HG02981 (cell line): ENCODE measurements around the gene IL11RA.
A peak's percentile ranks its signal among the peaks of the same experiment; 100 is the strongest.

Source experiments
- ATAC-seq: cut with Tn5 transposase; IDR thresholded peaks from one replicate; pipeline ENCODE4 v1.9.1; 2021; ENCODE audit warnings: mild to moderate bottlenecking, moderate library complexity; ENCODE audit not compliant: unreplicated experiment

The IL11RA gene

DNA sequence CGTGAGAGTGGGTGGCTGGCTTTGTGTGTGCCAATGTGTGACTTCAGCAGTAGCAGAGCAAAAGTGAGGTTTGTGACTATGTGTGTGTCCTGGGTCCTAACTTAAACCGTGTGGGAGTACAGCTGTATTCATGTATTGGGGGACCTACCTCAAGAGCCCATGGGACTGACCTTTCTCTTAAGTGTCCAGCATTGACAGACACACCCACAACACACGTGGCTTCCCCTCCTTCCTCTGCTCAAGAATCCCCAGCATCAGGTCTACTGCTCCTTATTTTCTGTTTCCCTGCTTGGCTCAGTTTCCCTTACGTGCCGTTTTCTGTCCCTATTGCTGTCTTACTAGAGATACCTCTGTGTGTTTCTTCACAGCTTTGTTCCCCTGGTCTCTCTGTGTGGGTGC lies 616 bp downstream of the IL11RA start:
- no peak for ATAC-seq

DNA sequence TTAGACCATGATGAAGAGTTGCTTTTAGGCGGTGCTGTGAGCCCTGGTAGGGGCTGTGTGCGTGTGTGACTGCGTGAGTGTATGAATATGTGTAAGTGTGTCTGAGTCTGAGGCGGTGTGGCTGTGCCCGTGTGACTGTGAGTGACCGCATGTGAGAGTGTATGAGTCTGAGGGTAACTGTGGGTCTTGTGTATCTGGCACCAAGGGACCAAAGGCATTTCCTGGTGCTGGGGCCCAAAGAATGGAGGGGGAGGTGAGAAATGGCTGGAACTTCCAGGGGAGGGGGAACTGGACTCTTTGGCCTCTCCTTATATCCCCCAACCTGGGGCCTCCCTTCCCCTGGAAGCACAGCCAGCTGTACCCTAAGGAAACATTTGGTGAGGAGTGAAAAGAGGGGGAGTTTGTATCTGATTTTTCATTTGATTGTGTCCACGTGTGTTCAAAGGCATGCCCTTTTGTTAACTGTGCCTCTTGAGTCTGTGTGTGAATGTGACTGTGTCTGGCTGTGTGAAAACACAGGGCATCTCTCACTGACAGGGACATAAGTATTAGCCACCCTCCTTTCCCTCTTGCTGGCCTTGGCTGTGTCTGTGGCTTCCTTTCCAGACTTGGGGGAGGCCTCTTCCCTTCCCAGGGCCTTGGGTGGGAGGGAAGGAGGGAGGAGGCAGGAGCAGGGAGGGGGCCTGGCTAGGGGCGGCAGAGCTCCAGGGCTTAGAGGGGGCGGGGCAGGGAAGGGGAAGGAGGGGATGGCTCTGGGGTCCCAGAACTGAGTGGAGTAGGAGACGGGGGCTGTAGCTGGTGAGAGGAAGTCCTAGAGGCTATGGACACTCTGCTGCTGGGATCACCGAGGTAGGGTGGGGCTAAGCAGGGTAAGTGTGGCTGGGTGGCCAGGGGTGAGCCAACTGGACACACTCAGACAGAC lies 1.4 kb downstream of the IL11RA start:
- ATAC-seq: no peak

DNA sequence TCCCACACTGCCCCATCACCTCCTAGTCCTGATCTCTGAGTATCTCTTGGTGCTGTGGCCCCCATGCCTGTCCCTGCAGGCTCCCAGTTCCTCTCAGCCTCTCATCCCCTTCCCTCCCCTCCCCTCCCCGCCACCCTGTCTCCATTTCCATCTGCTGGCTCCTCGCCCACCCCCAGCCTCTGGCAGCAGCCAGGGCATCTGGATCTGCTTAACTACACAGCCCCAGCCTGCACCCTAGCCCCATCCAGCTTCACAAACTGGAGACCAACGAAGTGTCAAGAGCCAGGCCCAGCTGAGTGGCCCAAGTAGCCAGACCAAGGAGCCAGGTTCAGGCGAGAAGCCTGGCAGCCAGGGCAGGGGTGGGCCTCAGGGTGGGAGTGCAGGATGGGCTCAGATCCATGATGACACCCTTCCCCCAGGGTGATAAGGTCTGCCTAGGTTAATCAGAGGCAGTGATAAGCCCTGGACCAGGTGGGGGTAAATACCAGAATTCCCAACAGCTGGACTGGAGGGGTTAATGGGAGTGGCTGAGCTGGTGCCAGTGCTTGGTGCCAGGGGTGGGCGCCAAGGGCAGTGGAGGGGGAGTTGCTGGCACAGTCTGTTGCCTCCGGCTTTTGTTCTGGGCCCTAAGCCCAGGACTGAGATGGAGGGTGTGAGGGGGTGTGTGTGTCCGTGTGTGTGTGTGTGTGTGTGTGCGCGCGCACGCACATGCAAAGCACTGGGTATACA lies 2.5 kb downstream of the IL11RA start:
- ATAC-seq: no peak

DNA sequence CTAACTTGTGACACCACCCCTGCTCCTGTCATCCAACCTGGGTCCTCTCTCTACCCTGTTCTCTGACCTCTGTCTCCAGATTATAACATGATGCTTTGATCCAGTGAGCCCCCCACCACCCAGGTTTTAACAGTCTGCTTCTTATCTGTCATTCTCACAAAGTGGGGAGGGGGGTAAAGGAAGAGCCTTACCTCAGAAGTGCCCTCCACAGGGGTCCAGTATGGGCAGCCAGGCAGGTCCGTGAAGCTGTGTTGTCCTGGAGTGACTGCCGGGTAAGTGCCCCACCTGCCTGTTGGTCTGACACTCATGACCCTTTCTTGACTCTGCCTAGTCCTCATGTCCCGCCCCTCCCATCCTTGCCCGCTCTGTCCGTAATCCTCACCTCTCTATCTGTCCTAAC lies 3.4 kb downstream of the IL11RA start:
- ATAC-seq: no peak

DNA sequence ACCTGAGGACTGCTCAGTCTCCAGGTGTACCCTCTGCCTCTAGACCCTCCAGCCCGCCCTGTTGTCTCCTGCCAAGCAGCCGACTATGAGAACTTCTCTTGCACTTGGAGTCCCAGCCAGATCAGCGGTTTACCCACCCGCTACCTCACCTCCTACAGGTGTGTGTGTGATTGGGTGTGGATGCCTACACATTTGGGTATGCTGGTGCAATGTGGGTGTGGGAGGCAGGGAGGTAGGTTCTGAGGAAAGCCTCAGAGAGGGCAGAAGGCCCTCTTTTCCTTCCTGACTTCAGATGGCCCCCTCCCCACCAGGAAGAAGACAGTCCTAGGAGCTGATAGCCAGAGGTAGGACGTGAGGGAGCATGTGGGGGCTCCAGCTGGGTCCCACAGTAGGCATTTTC lies 5.0 kb downstream of the IL11RA start:
- no peak for ATAC-seq

DNA sequence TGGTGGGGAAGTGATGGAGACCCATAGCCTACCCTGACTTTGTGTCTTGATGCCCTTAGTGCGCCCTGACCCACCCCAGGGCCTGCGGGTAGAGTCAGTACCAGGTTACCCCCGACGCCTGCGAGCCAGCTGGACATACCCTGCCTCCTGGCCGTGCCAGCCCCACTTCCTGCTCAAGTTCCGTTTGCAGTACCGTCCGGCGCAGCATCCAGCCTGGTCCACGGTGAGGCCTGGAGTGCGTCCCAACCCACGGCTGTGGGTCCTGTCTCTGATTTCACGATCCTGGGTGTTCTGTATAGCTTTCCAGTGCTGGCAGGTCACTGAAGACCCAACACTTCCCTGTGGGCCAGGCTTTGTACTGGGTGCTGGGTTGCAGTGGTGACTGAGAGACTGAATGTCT lies 6.5 kb downstream of the IL11RA start:
- no peak for ATAC-seq

DNA sequence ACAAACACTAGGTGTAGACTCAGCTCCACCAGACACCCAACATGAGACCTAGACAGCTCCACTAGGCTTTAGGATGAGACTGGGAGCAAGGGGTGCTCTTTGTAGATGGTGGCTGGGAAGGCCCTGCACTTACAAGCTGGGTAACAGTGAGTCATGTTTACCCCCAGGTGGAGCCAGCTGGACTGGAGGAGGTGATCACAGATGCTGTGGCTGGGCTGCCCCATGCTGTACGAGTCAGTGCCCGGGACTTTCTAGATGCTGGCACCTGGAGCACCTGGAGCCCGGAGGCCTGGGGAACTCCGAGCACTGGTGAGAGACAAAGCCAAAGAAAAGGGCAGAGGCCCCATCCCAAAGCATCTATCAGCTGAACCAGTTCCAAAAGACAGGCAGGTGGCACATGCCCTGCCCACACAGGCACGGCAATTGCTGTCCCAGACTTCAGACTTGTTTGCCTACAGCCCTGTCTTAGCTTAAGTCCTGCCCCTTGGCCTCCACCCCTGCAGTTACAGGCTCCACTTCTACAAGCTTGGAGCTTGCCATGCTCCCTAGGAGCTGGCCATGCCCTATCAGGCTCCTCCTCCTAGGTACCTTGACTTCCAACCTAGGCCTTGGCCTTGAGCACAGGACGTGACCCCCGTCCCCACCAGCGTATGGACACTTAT lies 7.7 kb downstream of the IL11RA start:
- ATAC-seq: no peak

DNA sequence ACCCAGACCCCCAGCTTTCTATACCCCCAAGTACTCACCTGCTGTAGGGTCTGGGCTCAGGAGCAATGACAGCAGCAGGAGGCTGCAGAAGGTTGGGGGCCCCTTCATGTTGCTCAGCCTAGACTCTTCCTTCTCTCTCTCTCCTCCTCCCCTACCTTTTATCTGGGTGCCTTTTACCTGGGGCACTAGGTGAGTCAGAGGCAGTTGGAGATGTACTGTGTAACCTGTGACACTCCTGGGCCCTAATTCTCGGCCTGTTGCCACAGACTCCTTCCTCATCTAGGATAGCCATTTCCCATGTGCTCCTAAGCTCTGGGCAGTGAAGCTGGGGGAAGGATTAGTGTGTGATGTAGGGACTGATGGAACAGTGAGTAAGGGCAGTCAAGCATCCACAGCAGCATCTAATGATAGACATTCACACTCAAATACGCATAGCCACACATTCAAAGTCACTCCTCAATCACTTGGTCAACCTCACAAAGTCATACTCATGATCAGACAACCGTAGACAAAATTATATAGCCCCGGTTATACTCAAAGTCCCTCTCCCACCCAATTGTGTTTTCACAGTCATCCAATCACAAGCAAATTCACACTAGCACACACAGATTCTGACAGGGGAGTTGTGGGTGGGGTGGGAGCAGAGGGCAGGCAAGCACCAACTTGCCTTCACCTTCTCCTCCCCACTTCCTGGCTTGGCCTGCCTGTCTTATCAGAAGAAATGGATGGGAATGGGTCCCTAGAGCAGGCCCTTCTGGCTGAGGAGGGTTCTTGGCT lies 10.7 kb downstream of the IL11RA start, which contains the start of gene CCL27:
CCL27 (minus strand) TSS at position 132 of the 777 bp plus-strand sequence; CDS start at position 108, 24 bp downstream.
- no peak for ATAC-seq

DNA sequence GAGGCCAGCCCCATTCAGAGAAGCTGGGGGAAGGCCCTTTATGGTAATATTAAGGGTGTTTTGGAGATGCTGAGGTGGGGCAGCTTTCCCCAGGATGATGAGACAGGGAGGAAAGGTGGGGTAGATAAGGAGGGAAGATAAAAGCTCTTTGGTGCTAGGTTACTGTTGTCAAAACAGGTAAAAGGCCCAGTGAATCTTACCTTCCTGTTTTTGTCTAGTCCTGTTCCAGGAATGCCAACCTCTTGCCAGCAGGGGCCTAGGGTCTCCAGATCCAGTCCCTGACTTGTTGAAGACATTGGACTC lies 11.3 kb downstream of the IL11RA start:
- ATAC-seq: no peak

DNA sequence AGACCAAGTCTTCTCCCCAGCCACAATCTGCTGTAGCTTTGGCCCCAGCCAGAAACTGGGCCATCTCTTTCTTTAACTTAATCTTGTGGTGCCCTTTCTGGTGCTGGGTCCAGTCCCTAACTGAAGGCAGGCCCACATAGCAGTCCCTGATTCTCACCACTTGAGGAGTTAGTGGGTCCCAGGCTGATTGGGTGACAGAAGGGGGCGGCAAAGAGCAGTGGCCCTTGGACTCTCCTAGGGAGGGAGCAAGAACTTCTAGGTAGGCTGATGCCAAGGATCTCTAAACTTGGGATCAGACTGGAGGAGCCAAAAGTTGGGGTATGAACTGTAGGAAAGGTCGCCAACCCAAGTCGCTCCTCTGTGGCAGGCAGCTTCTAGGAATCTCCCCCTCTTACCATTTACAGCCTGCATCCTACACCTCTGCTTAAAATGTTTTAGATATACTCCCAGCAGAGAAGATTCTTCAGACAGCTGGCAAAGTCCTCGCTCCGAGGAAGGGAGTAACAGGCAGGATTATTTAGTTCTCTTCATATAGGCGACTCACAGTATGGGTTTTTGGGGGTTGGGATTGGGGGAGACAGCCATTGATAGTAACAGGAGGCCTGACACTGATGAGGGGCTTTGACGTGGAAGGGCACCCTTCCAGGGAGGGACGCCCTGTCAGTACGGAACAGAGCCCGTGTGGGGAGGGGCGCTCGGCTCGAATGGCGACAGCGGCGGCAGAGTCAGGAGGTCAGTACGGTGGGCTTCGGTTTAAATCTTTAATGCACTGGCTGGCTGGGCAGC lies 12.5 kb downstream of the IL11RA start:
- peak; percentile 59 for ATAC-seq

DNA sequence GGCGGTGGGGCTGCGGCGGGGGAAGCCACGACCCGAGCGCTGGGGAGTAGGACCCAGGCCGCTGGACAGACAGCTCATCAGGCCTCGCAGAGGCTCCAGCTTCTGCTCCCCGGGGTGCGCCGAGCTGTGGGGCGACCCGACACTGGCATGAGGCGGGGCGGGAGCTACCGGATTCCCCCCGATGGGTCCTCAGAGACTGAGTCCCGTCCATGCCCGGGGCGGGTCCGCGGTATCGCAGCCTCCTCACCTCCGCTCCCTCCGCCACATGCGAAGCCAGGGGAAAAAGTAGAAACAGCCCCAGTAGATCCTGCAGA lies 13.0 kb downstream of the IL11RA start:
- ATAC-seq: peak; percentile 11

DNA sequence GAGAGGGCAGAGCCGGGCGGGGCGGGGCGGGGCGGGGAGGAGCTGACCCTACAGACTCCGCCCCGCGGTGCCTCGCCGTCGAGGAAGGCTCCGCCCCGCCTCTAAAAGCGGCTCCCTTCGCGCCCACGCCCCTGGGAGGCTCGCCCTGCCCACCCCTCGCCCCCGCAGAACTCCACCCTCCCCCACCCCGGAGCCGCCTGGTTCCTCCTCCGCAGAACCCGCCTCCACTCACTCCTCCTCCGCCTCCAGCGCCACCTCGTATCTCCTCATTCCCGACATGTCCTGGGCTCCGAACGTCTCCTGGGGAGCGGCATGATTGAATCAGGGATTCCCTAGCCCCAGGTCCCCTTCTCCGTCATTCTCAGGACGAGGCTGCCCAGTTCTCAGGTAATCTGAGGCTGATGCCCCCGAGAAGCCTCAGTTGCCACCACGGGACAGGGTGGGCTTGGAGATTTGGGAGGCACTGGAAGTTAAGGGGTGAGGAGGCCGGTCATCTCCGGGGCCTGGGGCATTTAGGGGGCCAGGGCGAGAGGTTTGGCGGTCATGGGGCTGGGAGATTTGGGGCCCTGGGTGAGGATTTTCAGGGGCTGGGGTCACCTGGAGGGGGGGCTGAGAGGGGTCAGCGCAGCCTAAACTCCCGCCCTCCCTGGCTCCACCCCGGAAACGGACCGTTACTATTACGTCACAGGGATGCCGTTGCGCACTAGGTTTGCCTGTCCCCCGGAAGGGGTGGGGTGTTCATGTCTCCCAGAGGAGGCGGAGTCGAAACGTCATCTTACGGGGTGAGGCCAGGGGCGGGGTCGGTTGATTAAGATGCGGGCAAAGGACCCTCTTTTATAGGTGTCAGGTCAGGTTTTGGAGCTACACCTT lies 13.6 kb downstream of the IL11RA start:
- ATAC-seq: peak; percentile 63

DNA sequence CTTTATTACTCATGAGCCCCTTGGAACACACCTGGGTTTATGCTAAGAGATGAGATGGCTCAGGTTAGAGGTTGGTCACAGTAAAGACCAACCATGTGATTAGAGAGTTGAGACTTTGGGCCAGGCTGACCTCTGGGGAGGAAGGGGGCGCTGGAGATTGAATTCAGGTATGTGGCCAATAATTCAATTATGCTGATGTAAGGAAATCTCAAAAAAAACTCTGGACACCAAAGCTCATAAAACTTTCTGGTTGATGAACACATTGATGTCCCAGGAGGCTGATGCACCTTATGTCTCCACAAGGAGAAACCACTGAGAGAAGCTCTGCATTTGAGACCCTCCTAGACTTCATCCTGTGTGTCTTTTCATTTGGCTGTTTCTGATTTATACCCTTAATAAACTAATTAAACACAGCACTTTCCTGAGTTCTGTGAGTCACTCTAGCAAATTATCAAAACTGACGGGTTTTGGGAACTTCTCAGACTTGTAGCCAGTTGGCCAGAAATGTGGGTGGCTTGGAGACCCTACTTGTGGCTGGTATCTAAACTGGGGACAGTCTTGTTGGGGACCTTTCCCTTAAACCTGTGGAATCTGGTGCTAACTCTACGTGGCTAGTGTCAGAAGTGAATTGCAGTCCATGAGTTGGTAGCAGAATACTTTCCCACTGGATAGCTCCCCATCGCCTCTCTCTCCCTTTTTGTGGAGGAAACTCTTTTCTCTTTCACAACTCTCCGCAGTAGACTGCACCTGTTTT lies 18.0 kb downstream of the IL11RA start:
- no peak for ATAC-seq

DNA sequence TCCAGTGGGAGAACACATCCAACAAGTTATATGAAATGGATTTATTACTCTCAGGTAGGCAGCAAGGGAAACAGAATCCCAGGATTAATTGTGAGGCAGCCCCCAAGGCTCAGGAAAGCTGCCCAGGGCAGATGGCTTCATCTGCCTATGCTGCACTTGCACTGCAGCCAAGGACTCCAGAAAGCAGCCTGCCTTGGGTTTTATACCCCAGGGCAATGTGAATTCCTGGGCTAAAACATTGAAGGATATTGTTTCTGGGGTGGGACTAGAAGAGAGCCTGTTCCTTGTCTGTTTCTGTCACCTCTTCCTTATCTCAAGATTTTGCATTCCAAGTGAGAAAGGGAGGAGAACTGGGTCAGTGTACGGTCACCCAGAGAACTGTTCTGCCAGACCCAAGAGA lies 19.3 kb downstream of the IL11RA start:
- ATAC-seq: no peak

DNA sequence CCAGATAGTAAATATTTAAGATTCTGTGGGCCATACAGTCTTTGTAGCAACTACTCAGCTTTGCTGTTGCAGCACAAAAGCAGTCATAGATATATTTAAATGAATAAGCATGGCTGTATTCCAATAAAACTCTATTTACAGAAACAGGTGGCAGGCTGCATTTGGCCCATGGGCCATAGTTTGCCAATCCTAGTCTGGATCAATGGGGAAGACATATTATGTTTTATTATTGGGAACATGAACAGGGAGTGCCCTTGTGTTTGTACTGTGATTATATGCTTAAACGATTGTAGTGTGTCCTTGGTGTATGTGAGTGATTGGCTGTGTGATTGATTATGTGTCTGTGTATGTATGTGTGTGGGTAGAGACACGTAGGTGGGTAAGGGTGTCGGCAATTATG lies 22.5 kb downstream of the IL11RA start:
- ATAC-seq: no peak

DNA sequence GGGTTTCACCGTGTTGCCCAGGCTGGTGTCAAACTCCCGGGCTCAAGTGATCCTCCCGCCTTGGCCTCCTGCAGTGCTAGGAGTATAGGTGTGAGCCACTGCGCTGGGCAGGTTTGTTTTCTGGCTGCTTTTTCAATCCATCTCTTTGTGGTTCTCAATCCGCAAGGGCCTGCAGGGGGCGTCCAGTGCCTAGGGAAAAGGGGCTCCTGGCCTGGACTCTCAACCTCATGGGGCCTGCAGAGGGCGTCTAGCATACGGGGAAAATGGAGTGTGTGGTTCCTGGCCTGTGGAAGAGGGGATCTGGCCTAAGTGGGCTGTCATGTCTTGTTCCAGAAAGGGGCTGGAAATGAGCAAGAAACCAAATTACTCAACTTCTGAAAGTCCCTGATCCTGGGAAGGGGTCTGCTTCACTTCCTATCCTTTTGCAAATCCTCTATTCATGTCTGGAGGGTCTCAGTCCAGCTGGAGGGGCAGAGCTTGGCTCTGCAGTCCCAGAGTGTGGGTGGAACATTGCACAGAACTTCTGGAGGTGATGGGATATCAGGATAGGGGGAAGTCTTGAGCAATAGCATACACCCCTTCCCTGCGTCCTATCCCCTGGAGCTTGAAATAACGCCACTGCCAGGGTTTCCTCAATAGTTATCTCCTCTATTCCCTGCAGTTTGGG lies 23.2 kb downstream of the IL11RA start:
- ATAC-seq: no peak

DNA sequence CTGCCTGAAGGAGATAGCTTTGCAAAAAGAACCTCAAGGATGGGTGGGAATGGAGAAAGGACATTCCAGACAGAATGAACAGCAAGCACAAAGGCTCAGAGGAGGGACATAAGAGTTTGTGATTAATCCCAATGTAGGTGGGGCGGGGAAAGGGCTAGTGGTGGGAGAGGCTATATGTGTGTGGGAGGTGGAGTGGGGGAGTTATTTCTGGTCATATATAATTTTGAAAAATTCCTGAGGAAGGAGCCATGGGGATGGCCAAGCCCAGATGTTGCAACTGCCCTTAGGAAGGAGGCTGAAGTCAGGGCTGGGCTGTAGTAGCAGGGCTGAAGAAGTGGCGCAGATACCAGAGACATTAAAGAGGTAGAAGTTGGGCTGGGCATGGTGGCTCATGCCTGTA lies 23.9 kb downstream of the IL11RA start:
- ATAC-seq: no peak

DNA sequence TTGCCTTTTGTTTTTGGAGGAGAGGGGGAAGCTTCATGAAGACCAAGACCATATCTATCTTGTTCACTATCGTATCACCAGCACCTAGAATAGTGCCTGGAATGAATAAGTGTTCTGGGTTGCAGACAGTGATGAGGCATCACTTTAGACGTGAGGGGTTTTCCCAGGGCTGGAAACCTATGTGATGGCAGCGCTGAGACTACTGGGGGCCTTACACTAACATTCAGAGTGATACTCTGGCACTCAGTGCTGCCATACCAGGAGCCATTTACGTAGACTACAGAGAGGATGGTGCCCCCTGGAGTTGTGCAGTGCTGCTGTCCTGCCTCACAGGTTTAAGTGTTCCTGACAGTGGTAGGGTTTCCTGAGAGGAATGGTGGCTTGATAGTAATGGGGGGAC lies 32.2 kb downstream of the IL11RA start:
- no peak for ATAC-seq
